GM21390 (cell line): ENCODE data around the gene RGS5.

Experiments
- ATAC-seq: cut with Tn5 transposase; IDR thresholded peaks from one replicate; pipeline ENCODE4 v1.9.1; 2021; ENCODE audit not compliant: unreplicated experiment

RGS5 gene

GRCh38 chr1:163148911-163149310 is 53.8 kb downstream of the RGS5 start:
- ATAC-seq, result no peak

GRCh38 chr1:163147019-163147418 is 55.7 kb downstream of the RGS5 start:
- ATAC-seq, result no peak

- no peak for ATAC-seq
These were observed 57.3 kb downstream of the RGS5 start for GRCh38 chr1:163145435-163145834.

GRCh38 chr1:163144418-163144817 is 58.3 kb downstream of the RGS5 start:
- no peak for ATAC-seq

GRCh38 chr1:163142152-163142551 is 60.6 kb downstream of the RGS5 start:
- no peak for ATAC-seq

GRCh38 chr1:163141556-163141955 is 61.2 kb downstream of the RGS5 start:
- ATAC-seq, result no peak

GRCh38 chr1:163137556-163138265 is 65.0 kb downstream of the RGS5 start:
- ATAC-seq, result no peak

- no peak for ATAC-seq
These were observed 70.7 kb downstream of the RGS5 start for GRCh38 chr1:163131981-163132380.

GRCh38 chr1:163130225-163130856 is 72.4 kb downstream of the RGS5 start:
- no peak for ATAC-seq

GRCh38 chr1:163128282-163128681 is 74.4 kb downstream of the RGS5 start:
- no peak for ATAC-seq

- no peak for ATAC-seq
These were observed 77.9 kb downstream of the RGS5 start for GRCh38 chr1:163124812-163125211.

- ATAC-seq, result no peak
These were observed 82.3 kb downstream of the RGS5 start for GRCh38 chr1:163120372-163120771.

- ATAC-seq, result no peak
These were observed 83.0 kb downstream of the RGS5 start for GRCh38 chr1:163119707-163120106.

- no peak for ATAC-seq
These were observed 86.8 kb downstream of the RGS5 start for GRCh38 chr1:163115887-163116286.

GRCh38 chr1:163107655-163108054 is 95.1 kb downstream of the RGS5 start:
- no peak for ATAC-seq

- no peak for ATAC-seq
These were observed 96.2 kb downstream of the RGS5 start for GRCh38 chr1:163106364-163106987.

GRCh38 chr1:163104385-163105099 is 98.2 kb downstream of the RGS5 start:
- no peak for ATAC-seq

- ATAC-seq, result no peak
These were observed 100.1 kb downstream of the RGS5 start for GRCh38 chr1:163102590-163102989.

- ATAC-seq, result no peak
These were observed 107.5 kb downstream of the RGS5 start for GRCh38 chr1:163095213-163095612.

GRCh38 chr1:163094589-163094988 is 108.1 kb downstream of the RGS5 start:
- ATAC-seq, result no peak

GRCh38 chr1:163094182-163094581 is 108.5 kb downstream of the RGS5 start:
- no peak for ATAC-seq

GRCh38 chr1:163093579-163093978 is 109.1 kb downstream of the RGS5 start:
- ATAC-seq, result no peak
